HG02852 (cell line): ENCODE results near the gene ADCY2.
A peak's percentile ranks its signal among the peaks of the same experiment; 100 is the strongest.

Source experiments
- ATAC-seq: cut with Tn5 transposase; IDR thresholded peaks from one replicate; pipeline ENCODE4 v1.9.1; 2021; ENCODE audit warnings: mild to moderate bottlenecking, moderate library complexity; ENCODE audit not compliant: unreplicated experiment

ADCY2 gene

GRCh38 chr5:7855611-7856010 is 459.7 kb downstream of the ADCY2 start:
- ATAC-seq = no peak

GRCh38 chr5:7856855-7857254 is 460.9 kb downstream of the ADCY2 start:
- ATAC-seq = no peak

- ATAC-seq = no peak
Measured at GRCh38 chr5:7857361-7857760, 461.4 kb downstream of the ADCY2 start.

- no peak for ATAC-seq
Measured at GRCh38 chr5:7857926-7858632, 462.1 kb downstream of the ADCY2 start.

- ATAC-seq = no peak
Measured at GRCh38 chr5:7866196-7866595, 470.3 kb downstream of the ADCY2 start.

- ATAC-seq = no peak
Measured at GRCh38 chr5:7867260-7867659, 471.3 kb downstream of the ADCY2 start.

- ATAC-seq = peak; percentile 0
Measured at GRCh38 chr5:7868427-7868772, 472.5 kb downstream of the ADCY2 start.

- peak; percentile 95 for ATAC-seq
Measured at GRCh38 chr5:7868773-7869473, 473.0 kb downstream of the ADCY2 start, which contains the start of the genes FASTKD3 and MTRR. Gene FASTKD3, minus strand, starts transcription at chr5:7869031. Its CDS starts 948 bp downstream, at chr5:7868083. Gene MTRR, plus strand, starts transcription at chr5:7869148. Its CDS starts 1,647 bp downstream, at chr5:7870795.

- ATAC-seq = peak; percentile 26
Measured at GRCh38 chr5:7869474-7870136, 473.7 kb downstream of the ADCY2 start.

GRCh38 chr5:7871653-7872052 is 475.7 kb downstream of the ADCY2 start:
- ATAC-seq = peak; percentile 16

- ATAC-seq = no peak
Measured at GRCh38 chr5:7872517-7873130, 476.7 kb downstream of the ADCY2 start.

- ATAC-seq = no peak
Measured at GRCh38 chr5:7873216-7873615, 477.3 kb downstream of the ADCY2 start.

- ATAC-seq = no peak
Measured at GRCh38 chr5:7874639-7875038, 478.7 kb downstream of the ADCY2 start.

- no peak for ATAC-seq
Measured at GRCh38 chr5:7875151-7875550, 479.2 kb downstream of the ADCY2 start.

GRCh38 chr5:7876867-7877266 is 480.9 kb downstream of the ADCY2 start:
- ATAC-seq = peak; percentile 46

- no peak for ATAC-seq
Measured at GRCh38 chr5:7877851-7878250, 481.9 kb downstream of the ADCY2 start.

GRCh38 chr5:7878381-7878873 is 482.5 kb downstream of the ADCY2 start:
- ATAC-seq = peak; percentile 96
